ENCODE results near the gene COQ5.
"Not testable (repeated sequence)": the region's sequence is repeated elsewhere in the genome, so short reads cannot be mapped to it uniquely, and the experiment has no call there.

The COQ5 gene

GRCh38 chr12:120497524-120498150, 31.3 kb downstream of the COQ5 start:
- H3K4me1 ChIP-seq (ENCODE audit: control insufficient read depth in 2 of 2, insufficient read depth in 2 of 2, low read length in 2 of 2) = peaks cover 15 to 17% of the 10 kb centered on the region in 2 donors
- peak overlapping the region; percentile 44 to 74 for H3K9ac ChIP-seq (ENCODE audit: low read depth in 1 of 2, low read length in 2 of 2)
- H3K27me3 ChIP-seq (ENCODE audit: control insufficient read depth in 2 of 2, insufficient read depth in 2 of 2, low read length in 2 of 2) = no peaks in the 10 kb centered on the region
- peak overlapping the region; percentile 17 to 77 for H3K27ac ChIP-seq (ENCODE audit: low read depth in 2 of 2, low read length in 2 of 2)
- peak overlapping the region; percentile 79 to 82 for H3K4me3 ChIP-seq (ENCODE audit: low read length in 2 of 2)
- H3K36me3 ChIP-seq (ENCODE audit: control insufficient read depth in 2 of 2, insufficient read depth in 2 of 2, low read length in 2 of 2) = peaks cover 0 to 17% of the 10 kb centered on the region in 2 donors
- no peaks in the 10 kb centered on the region for H3K9me3 ChIP-seq (ENCODE audit: control insufficient read depth in 2 of 2, low read length in 2 of 2)

GRCh38 chr12:120496413-120497340, 32.3 kb downstream of the COQ5 start:
- peaks cover 0 to 15% of the 10 kb centered on the region in 2 donors for H3K36me3 ChIP-seq (ENCODE audit: control insufficient read depth in 2 of 2, insufficient read depth in 2 of 2, low read length in 2 of 2)
- H3K9me3 ChIP-seq (ENCODE audit: control insufficient read depth in 2 of 2, low read length in 2 of 2) = no peaks in the 10 kb centered on the region
- H3K9ac ChIP-seq (ENCODE audit: low read depth in 1 of 2, low read length in 2 of 2) = peak overlapping the region; percentile 74 to 77
- peaks cover 15 to 17% of the 10 kb centered on the region in 2 donors for H3K4me1 ChIP-seq (ENCODE audit: control insufficient read depth in 2 of 2, insufficient read depth in 2 of 2, low read length in 2 of 2)
- peak overlapping the region; percentile 79 to 82 for H3K4me3 ChIP-seq (ENCODE audit: low read length in 2 of 2)
- no peaks in the 10 kb centered on the region for H3K27me3 ChIP-seq (ENCODE audit: control insufficient read depth in 2 of 2, insufficient read depth in 2 of 2, low read length in 2 of 2)
- peak overlapping the region; percentile 77 to 85 for H3K27ac ChIP-seq (ENCODE audit: low read depth in 2 of 2, low read length in 2 of 2)

- H3K9ac ChIP-seq (ENCODE audit: low read depth in 1 of 2, low read length in 2 of 2) = peak within 1 kb of the TSS; percentile 74 to 77
- H3K27me3 ChIP-seq (ENCODE audit: control insufficient read depth in 2 of 2, insufficient read depth in 2 of 2, low read length in 2 of 2) = no peaks in the 10 kb centered on the region
- H3K4me3 ChIP-seq (ENCODE audit: low read length in 2 of 2) = peak within 1 kb of the TSS; percentile 79 to 82
- H3K4me1 ChIP-seq (ENCODE audit: control insufficient read depth in 2 of 2, insufficient read depth in 2 of 2, low read length in 2 of 2) = peaks cover 15 to 17% of the 10 kb centered on the region in 2 donors
- peaks cover 0 to 18% of the 10 kb centered on the region in 2 donors for H3K36me3 ChIP-seq (ENCODE audit: control insufficient read depth in 2 of 2, insufficient read depth in 2 of 2, low read length in 2 of 2)
- H3K9me3 ChIP-seq (ENCODE audit: control insufficient read depth in 2 of 2, low read length in 2 of 2) = no peaks in the 10 kb centered on the region
- peak within 1 kb of the TSS; percentile 77 to 85 for H3K27ac ChIP-seq (ENCODE audit: low read depth in 2 of 2, low read length in 2 of 2)
Measured at GRCh38 chr12:120495731-120496412, 33.1 kb downstream of the COQ5 start, which contains the start of gene DYNLL1. Gene DYNLL1 (plus strand): TSS chr12:120496113. CDS start chr12:120496422, 309 bp downstream.

GRCh38 chr12:120495186-120495730, 33.7 kb downstream of the COQ5 start:
- Histone ChIP-seq H3K9ac (ENCODE audit: low read depth in 1 of 2, low read length in 2 of 2) (no peak overlapping the region), H3K27me3 (ENCODE audit: control insufficient read depth in 2 of 2, insufficient read depth in 2 of 2, low read length in 2 of 2) (no peaks in the 10 kb centered on the region), H3K36me3 (ENCODE audit: control insufficient read depth in 2 of 2, insufficient read depth in 2 of 2, low read length in 2 of 2) (peaks cover 0 to 18% of the 10 kb centered on the region in 2 donors), H3K4me3 (ENCODE audit: low read length in 2 of 2) (peak overlapping the region; percentile 79 to 82), H3K27ac (ENCODE audit: low read depth in 2 of 2, low read length in 2 of 2) (no peak overlapping the region), H3K4me1 (ENCODE audit: control insufficient read depth in 2 of 2, insufficient read depth in 2 of 2, low read length in 2 of 2) (peaks cover 15 to 17% of the 10 kb centered on the region in 2 donors), H3K9me3 (ENCODE audit: control insufficient read depth in 2 of 2, low read length in 2 of 2) (no peaks in the 10 kb centered on the region)

- no peaks in the 10 kb centered on the region for H3K9me3 ChIP-seq (ENCODE audit: control insufficient read depth in 2 of 2, low read length in 2 of 2)
- no peak overlapping the region for H3K4me3 ChIP-seq (ENCODE audit: low read length in 2 of 2)
- H3K27me3 ChIP-seq (ENCODE audit: control insufficient read depth in 2 of 2, insufficient read depth in 2 of 2, low read length in 2 of 2) = no peaks in the 10 kb centered on the region
- H3K9ac ChIP-seq (ENCODE audit: low read depth in 1 of 2, low read length in 2 of 2) = no peak overlapping the region
- H3K36me3 ChIP-seq (ENCODE audit: control insufficient read depth in 2 of 2, insufficient read depth in 2 of 2, low read length in 2 of 2) = peaks cover 0 to 3% of the 10 kb centered on the region in 2 donors
- H3K4me1 ChIP-seq (ENCODE audit: control insufficient read depth in 2 of 2, insufficient read depth in 2 of 2, low read length in 2 of 2) = peaks cover 3 to 6% of the 10 kb centered on the region in 2 donors
- no peak overlapping the region for H3K27ac ChIP-seq (ENCODE audit: low read depth in 2 of 2, low read length in 2 of 2)
Measured at GRCh38 chr12:120490833-120491512, 38.0 kb downstream of the COQ5 start.

GRCh38 chr12:120490325-120490724, 38.6 kb downstream of the COQ5 start:
- H3K36me3 ChIP-seq (ENCODE audit: control insufficient read depth in 2 of 2, insufficient read depth in 2 of 2, low read length in 2 of 2) = peaks cover 0 to 3% of the 10 kb centered on the region in 2 donors
- no peak overlapping the region for H3K9ac ChIP-seq (ENCODE audit: low read depth in 1 of 2, low read length in 2 of 2)
- H3K27ac ChIP-seq (ENCODE audit: low read depth in 2 of 2, low read length in 2 of 2) = no peak overlapping the region
- H3K4me3 ChIP-seq (ENCODE audit: low read length in 2 of 2) = no peak overlapping the region
- peaks cover 2 to 5% of the 10 kb centered on the region in 2 donors for H3K4me1 ChIP-seq (ENCODE audit: control insufficient read depth in 2 of 2, insufficient read depth in 2 of 2, low read length in 2 of 2)
- no peaks in the 10 kb centered on the region for H3K27me3 ChIP-seq (ENCODE audit: control insufficient read depth in 2 of 2, insufficient read depth in 2 of 2, low read length in 2 of 2)
- no peaks in the 10 kb centered on the region for H3K9me3 ChIP-seq (ENCODE audit: control insufficient read depth in 2 of 2, low read length in 2 of 2)

GRCh38 chr12:120489018-120489417, 39.9 kb downstream of the COQ5 start:
- Histone ChIP-seq H3K9me3 (ENCODE audit: control insufficient read depth in 2 of 2, low read length in 2 of 2) (no peaks in the 10 kb centered on the region), H3K9ac (ENCODE audit: low read depth in 1 of 2, low read length in 2 of 2) (no peak overlapping the region), H3K4me3 (ENCODE audit: low read length in 2 of 2) (no peak overlapping the region), H3K27ac (ENCODE audit: low read depth in 2 of 2, low read length in 2 of 2) (no peak overlapping the region), H3K4me1 (ENCODE audit: control insufficient read depth in 2 of 2, insufficient read depth in 2 of 2, low read length in 2 of 2) (no peaks in the 10 kb centered on the region), H3K27me3 (ENCODE audit: control insufficient read depth in 2 of 2, insufficient read depth in 2 of 2, low read length in 2 of 2) (no peaks in the 10 kb centered on the region), H3K36me3 (ENCODE audit: control insufficient read depth in 2 of 2, insufficient read depth in 2 of 2, low read length in 2 of 2) (peaks cover 0 to 3% of the 10 kb centered on the region in 2 donors)

- no peak overlapping the region for H3K27ac ChIP-seq (ENCODE audit: low read depth in 2 of 2, low read length in 2 of 2)
- H3K9me3 ChIP-seq (ENCODE audit: control insufficient read depth in 2 of 2, low read length in 2 of 2) = no peaks in the 10 kb centered on the region
- no peak overlapping the region for H3K4me3 ChIP-seq (ENCODE audit: low read length in 2 of 2)
- no peaks in the 10 kb centered on the region for H3K4me1 ChIP-seq (ENCODE audit: control insufficient read depth in 2 of 2, insufficient read depth in 2 of 2, low read length in 2 of 2)
- no peak overlapping the region for H3K9ac ChIP-seq (ENCODE audit: low read depth in 1 of 2, low read length in 2 of 2)
- no peaks in the 10 kb centered on the region for H3K27me3 ChIP-seq (ENCODE audit: control insufficient read depth in 2 of 2, insufficient read depth in 2 of 2, low read length in 2 of 2)
- H3K36me3 ChIP-seq (ENCODE audit: control insufficient read depth in 2 of 2, insufficient read depth in 2 of 2, low read length in 2 of 2) = peaks cover 0 to 3% of the 10 kb centered on the region in 2 donors
Measured at GRCh38 chr12:120488057-120488640, 40.8 kb downstream of the COQ5 start.

GRCh38 chr12:120487552-120487951, 41.4 kb downstream of the COQ5 start:
- H3K9me3 ChIP-seq (ENCODE audit: control insufficient read depth in 2 of 2, low read length in 2 of 2); H3K27me3 ChIP-seq (ENCODE audit: control insufficient read depth in 2 of 2, insufficient read depth in 2 of 2, low read length in 2 of 2); H3K27ac ChIP-seq (ENCODE audit: low read depth in 2 of 2, low read length in 2 of 2); H3K9ac ChIP-seq (ENCODE audit: low read depth in 1 of 2, low read length in 2 of 2); H3K4me3 ChIP-seq (ENCODE audit: low read length in 2 of 2); H3K36me3 ChIP-seq (ENCODE audit: control insufficient read depth in 2 of 2, insufficient read depth in 2 of 2, low read length in 2 of 2); H3K4me1 ChIP-seq (ENCODE audit: control insufficient read depth in 2 of 2, insufficient read depth in 2 of 2, low read length in 2 of 2): not testable (repeated sequence)

Data from mucosa of rectum (tissue), 2 donors.